SK-N-MC (cell line): ENCODE data around the gene RCAN1.

Source experiments
- EZH2 ChIP-seq: fragments of 200-600 bp; sonication (generic); IDR thresholded peaks from one replicate; pipeline ENCODE4 v1.6.1; 2017; ENCODE audit warnings: antibody characterized with exemption
- FOXP2 ChIP-seq: optimal IDR thresholded peaks from 2 replicates; pipeline ENCODE3; 2011; ENCODE audit warnings: mild to moderate bottlenecking, moderate library complexity; ENCODE audit not compliant: insufficient read depth; ENCODE audit errors: extremely low read length, control extremely low read depth
- POLR2AphosphoS5 ChIP-seq: IDR thresholded peaks from 2 replicates; pipeline ENCODE4 v1.6.1; 2012; ENCODE audit warnings: mild to moderate bottlenecking, low read depth, low read length, borderline replicate concordance

- no peak for TF ChIP-seq EZH2
- no peak for TF ChIP-seq POLR2AphosphoS5
- TF ChIP-seq FOXP2: no peak
Observed at GRCh38 chr21:34519694-34520093, 95.2 kb downstream of the RCAN1 start.
